ENCODE data around the gene GABRA4. TPM values are rescaled to one million over a fixed set of nuclear protein-coding genes. Genes with fewer than 3 reads are reported as not detected.

The GABRA4 gene
- total RNA-seq, 1 experiment from 2014 or later, result not detected

- H4K91ac ChIP-seq (ENCODE audit: insufficient read length, low read depth, low read length), result no peak overlapping the region
- no peak for DNase-seq
- no peak overlapping the region for H3K4me2 ChIP-seq (ENCODE audit: insufficient read depth, insufficient read length, low read length)
- H2BK12ac ChIP-seq (ENCODE audit: insufficient read length, low read depth, low read length), result no peak overlapping the region
- H3K27ac ChIP-seq (ENCODE audit: insufficient read length, low read depth, low read length), result no peak overlapping the region
- Mint-ChIP-seq H3K27me3 (ENCODE audit: low read depth) (peaks cover 3% of the 10 kb centered on the region; the same call in 1 of the 2 replicates), H3K4me3 (no peak overlapping the region), H3K4me1 (0 out of 4 replicates have a peak, but pooled peaks cover 0 to 2% of the 10 kb centered on the region in 2 experiments), H3K9me3 (no peaks in the 10 kb centered on the region), H3K27ac (no peak overlapping the region), H3K36me3 (ENCODE audit: insufficient read depth in 1 of 3, low read depth in 3 of 3) (no peaks in the 10 kb centered on the region)
- no peak overlapping the region for H4K5ac ChIP-seq (ENCODE audit: insufficient read length, low read depth, low read length)
- no peaks in the 10 kb centered on the region for H3K79me2 ChIP-seq (ENCODE audit: insufficient read depth, low read length)
- H2AK5ac ChIP-seq (ENCODE audit: insufficient read length, low read length), result no peak overlapping the region
- H3K9me3 ChIP-seq (ENCODE audit: control insufficient read depth, low read depth, low read length), result no peaks in the 10 kb centered on the region
- no peak overlapping the region for H2BK5ac ChIP-seq (ENCODE audit: insufficient read length, low read length)
- H4K20me1 ChIP-seq (ENCODE audit: control insufficient read depth, insufficient read depth, insufficient read length), result no peaks in the 10 kb centered on the region
- H3K9ac ChIP-seq (ENCODE audit: extremely low read depth, insufficient read length, low read length), result no peak overlapping the region
- no peaks in the 10 kb centered on the region for H3K23me2 ChIP-seq (ENCODE audit: insufficient read length, low read depth, low read length, poor library complexity, severe bottlenecking)
- no peak overlapping the region for H3K14ac ChIP-seq (ENCODE audit: insufficient read depth, low read length)
- peak; percentile 46; the same call in 2 of the 3 replicates for TF ChIP-seq CTCF (conservative IDR thresholded peaks at IDR 0.05)
- no peak overlapping the region for H2BK15ac ChIP-seq (ENCODE audit: low read depth, low read length)
- no peak overlapping the region for H3K4ac ChIP-seq (ENCODE audit: low read depth, low read length)
- H3K4me1 ChIP-seq (ENCODE audit: insufficient read depth, low read length), result no peaks in the 10 kb centered on the region
- no peak overlapping the region for H2BK20ac ChIP-seq (ENCODE audit: low read depth, low read length, poor library complexity, severe bottlenecking)
- H3K56ac ChIP-seq (ENCODE audit: insufficient read length, low read depth, low read length), result no peak overlapping the region
- H3K18ac ChIP-seq (ENCODE audit: insufficient read length, low read depth, low read length), result no peak overlapping the region
- no peaks in the 10 kb centered on the region for H3K79me1 ChIP-seq (ENCODE audit: insufficient read depth, low read depth, low read length, poor library complexity, severe bottlenecking)
- no peak overlapping the region for H4K8ac ChIP-seq (replicated peaks; ENCODE audit: insufficient read length, low read depth, low read length)
- no CpG with 5 or more reads among the region's 1 CpG for WGBS (ENCODE audit: extremely low coverage, insufficient read length, low lambda C conversion rate)
- H2AFZ ChIP-seq (ENCODE audit: low read length), result no peak overlapping the region
- no peak overlapping the region for H3T11ph ChIP-seq (ENCODE audit: low read length)
- H2BK120ac ChIP-seq (ENCODE audit: low read depth, low read length, poor library complexity, severe bottlenecking), result no peak overlapping the region
- H3K23ac ChIP-seq (ENCODE audit: insufficient read length, low read depth, low read length), result no peak overlapping the region
- no peaks in the 10 kb centered on the region for H3K27me3 ChIP-seq (ENCODE audit: insufficient read depth, low read length)
These were observed 9.2 kb upstream of the GABRA4 start for GRCh38 chr4:47002580-47002979.
